ENCODE measurements around the gene MRPL1. TPM values are rescaled to one million over a fixed set of nuclear protein-coding genes. Genes with fewer than 3 reads are reported as not detected.

The MRPL1 gene
- total RNA-seq, 3 donors from 2014 or later = 28.3 to 35.0 (median 29.1) TPM

GRCh38 chr4:78001531-78001930, 138.9 kb downstream of the MRPL1 start:
- TF ChIP-seq, protein P1, sequence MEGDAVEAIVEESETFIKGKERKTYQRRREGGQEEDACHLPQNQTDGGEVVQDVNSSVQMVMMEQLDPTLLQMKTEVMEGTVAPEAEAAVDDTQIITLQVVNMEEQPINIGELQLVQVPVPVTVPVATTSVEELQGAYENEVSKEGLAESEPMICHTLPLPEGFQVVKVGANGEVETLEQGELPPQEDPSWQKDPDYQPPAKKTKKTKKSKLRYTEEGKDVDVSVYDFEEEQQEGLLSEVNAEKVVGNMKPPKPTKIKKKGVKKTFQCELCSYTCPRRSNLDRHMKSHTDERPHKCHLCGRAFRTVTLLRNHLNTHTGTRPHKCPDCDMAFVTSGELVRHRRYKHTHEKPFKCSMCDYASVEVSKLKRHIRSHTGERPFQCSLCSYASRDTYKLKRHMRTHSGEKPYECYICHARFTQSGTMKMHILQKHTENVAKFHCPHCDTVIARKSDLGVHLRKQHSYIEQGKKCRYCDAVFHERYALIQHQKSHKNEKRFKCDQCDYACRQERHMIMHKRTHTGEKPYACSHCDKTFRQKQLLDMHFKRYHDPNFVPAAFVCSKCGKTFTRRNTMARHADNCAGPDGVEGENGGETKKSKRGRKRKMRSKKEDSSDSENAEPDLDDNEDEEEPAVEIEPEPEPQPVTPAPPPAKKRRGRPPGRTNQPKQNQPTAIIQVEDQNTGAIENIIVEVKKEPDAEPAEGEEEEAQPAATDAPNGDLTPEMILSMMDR (IDR thresholded peaks at IDR 0.05) = no peak
- Histone ChIP-seq H3K4me3 (no peak overlapping the region), H3K4me1 (ENCODE audit: low read depth) (no peaks in the 10 kb centered on the region), H3K36me3 (ENCODE audit: low read depth) (no peaks in the 10 kb centered on the region), H3K9me3 (no peaks in the 10 kb centered on the region)
- DNase-seq (no peak), ATAC-seq (no peak)
- intact Hi-C loops (cut with DNase I, micrococcal nuclease) = no loop called here

DNA sequence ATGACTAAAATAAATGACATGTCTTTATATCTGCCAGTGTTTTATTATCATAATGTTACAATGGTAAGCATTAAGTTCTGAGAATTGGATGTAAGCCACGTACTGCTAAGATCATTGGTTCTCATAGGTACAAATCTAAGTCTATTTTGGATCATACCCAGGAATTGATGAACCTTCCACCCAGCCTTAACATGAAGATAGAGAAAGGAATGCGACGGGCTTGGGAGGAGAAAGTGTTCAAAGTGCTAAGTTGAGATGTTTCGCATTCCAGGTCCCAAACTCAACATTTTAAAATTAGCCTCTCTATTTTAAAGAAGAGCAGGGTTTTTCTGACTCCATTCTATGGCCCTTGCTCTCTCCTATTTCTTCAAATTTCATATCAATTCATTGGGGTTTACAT, 139.6 kb downstream of the MRPL1 start:
- Histone ChIP-seq H3K9me3 (no peaks in the 10 kb centered on the region), H3K36me3 (ENCODE audit: low read depth) (no peaks in the 10 kb centered on the region), H3K4me1 (ENCODE audit: low read depth) (no peaks in the 10 kb centered on the region), H3K4me3 (no peak overlapping the region)
- DNase-seq (no peak), ATAC-seq (no peak)
- TF ChIP-seq, protein P1 (IDR thresholded peaks at IDR 0.05) = no peak
- intact Hi-C loops (cut with DNase I, micrococcal nuclease) = no loop called here

Other genes starting within 250 kb of the MRPL1 start
- 10 to 100 TPM; 38.5 to 51.0 (median 42.7) TPM for gene CNOT6L, start 43.5 kb upstream of the MRPL1 start, total RNA-seq
- 1 to 10 TPM; 1.2 to 9.3 (median 2.2) TPM for gene FRAS1, start 194.5 kb downstream of the MRPL1 start, total RNA-seq